ENCODE results near the gene AUTS2. TPM values are rescaled to one million over a fixed set of nuclear protein-coding genes. Genes with fewer than 3 reads are reported as not detected.

AUTS2 gene
- total RNA-seq, 1 donor from 2014 or later: 7.7 TPM

DNA sequence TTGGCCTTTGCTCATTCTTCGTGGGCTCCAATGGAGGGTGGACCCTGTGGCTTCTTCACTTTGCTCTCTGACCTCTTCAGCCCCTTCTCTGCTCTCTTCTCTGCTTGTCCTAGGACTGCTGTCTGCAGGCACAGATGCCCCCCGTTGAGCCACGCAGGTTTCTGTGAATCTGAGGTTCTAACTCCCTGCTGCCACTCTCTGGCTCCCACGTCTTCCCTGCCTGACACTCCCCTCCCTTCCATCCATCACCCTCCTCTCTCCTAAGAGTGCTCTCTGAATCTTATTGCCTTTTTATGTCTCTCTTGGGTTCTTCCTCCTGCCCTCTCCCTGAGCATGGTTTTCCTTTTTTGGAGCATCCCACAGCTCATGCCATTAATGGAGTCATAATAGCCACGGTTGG lies 1034.1 kb downstream of the AUTS2 start:
- intact Hi-C loops (cut with micrococcal nuclease): no loop called here

- intact Hi-C loops (cut with micrococcal nuclease): no loop called here
These were observed 1035.8 kb downstream of the AUTS2 start for GRCh38 chr7:70634071-70634470.

GRCh38 chr7:70634610-70635068 lies 1036.4 kb downstream of the AUTS2 start:
- intact Hi-C loops (cut with micrococcal nuclease): no loop called here

GRCh38 chr7:70635633-70636032 lies 1037.4 kb downstream of the AUTS2 start:
- intact Hi-C loops (cut with micrococcal nuclease): no loop called here

- intact Hi-C loops (cut with micrococcal nuclease): no loop called here
These were observed 1037.9 kb downstream of the AUTS2 start for GRCh38 chr7:70636169-70636568.

DNA sequence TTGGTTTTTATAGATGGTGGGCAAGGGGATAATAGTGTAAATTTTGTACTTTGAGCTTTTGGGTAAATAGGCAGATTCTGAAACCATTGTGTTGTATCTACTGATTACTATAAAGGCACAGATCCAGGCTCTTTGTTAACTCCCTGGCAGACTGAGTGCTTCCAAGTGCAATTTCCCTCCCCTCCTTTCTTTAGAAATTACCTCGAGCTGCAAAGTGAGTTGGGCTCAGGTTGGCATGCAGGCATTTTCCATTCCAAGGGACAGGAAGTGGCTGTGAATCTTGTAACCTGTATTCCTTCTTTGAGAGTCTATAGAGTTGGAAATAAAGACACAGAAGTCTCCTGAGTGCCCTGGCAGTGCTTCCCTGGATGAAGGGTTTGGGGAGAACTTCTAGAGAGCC lies 1039.5 kb downstream of the AUTS2 start:
- intact Hi-C loops (cut with micrococcal nuclease): no loop called here

DNA sequence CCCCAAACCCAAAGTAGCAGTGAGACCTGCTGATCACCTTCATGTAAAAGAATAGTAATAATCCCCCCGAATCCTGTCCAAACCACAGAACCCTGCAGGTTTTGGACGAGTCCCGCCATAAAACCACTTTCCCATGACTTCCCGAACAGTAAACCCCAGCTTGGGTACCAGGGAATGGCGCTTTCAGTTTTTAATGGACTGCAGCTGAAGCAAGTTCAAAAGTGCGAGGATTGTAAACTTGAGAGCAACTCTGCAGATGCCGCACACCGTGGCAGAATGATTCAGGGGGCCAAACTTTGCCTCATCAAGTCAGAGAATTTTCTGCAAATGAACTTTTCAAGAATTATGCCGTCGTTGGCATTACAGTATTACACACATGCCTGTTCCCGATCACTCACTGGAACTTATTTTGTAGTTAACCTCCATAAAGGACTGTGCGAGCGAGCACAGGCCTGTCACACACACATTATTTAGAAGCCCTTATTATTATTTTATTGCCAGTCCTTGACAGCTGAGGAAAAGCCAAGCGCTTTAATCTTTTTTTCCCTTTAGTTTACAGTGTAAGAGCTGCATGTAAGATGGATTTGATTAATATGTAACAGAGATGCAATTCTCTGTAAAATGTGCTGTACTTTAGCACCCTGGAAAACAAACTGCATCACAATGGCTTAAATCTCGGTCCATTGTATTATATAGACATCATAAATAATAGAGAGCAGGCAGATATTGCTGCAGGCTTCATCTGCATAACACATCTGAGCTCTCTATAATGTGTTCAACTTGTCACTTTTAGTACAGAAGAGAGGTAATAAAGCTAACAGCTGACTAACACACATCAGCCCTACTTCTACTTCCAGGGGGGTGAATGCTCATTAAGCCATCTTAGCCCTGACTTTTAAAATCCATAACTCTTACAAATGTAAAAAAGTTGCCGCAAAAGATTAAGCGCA lies 1040.2 kb downstream of the AUTS2 start:
- intact Hi-C loops (cut with micrococcal nuclease): no loop called here

- intact Hi-C loops (cut with micrococcal nuclease): no loop called here
These were observed 1042.1 kb downstream of the AUTS2 start for GRCh38 chr7:70640266-70640833.

GRCh38 chr7:70641882-70642281 lies 1043.6 kb downstream of the AUTS2 start:
- intact Hi-C loops (cut with micrococcal nuclease): no loop called here

DNA sequence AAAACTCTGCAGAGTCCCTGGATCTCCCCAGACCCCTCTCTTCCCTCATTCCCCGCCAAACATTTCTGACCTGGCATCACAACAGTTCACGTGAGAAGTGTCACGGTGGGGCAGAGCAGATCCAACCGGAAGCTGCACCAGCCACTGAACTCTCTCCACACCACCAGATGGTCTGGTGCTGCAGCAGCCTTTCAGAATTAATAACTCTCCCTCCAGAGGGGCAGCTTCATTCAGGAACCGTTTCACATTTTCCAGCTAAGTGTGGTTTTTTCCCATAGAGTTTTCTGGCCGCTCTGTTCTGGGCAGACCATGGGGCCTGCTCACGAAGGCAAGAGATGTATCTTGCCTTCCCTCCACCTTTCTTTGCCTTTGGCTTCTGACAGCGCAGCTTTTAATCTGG lies 1047.0 kb downstream of the AUTS2 start:
- intact Hi-C loops (cut with micrococcal nuclease): loop anchor here (5.0 kb wide), 2 partner anchors 132 to 328 kb away; no protein-coding TSS in a partner anchor

- intact Hi-C loops (cut with micrococcal nuclease): loop anchor here (5.0 kb wide), 2 partner anchors 131 to 329 kb away; no protein-coding TSS in a partner anchor
These were observed 1047.6 kb downstream of the AUTS2 start for GRCh38 chr7:70645876-70646351.

DNA sequence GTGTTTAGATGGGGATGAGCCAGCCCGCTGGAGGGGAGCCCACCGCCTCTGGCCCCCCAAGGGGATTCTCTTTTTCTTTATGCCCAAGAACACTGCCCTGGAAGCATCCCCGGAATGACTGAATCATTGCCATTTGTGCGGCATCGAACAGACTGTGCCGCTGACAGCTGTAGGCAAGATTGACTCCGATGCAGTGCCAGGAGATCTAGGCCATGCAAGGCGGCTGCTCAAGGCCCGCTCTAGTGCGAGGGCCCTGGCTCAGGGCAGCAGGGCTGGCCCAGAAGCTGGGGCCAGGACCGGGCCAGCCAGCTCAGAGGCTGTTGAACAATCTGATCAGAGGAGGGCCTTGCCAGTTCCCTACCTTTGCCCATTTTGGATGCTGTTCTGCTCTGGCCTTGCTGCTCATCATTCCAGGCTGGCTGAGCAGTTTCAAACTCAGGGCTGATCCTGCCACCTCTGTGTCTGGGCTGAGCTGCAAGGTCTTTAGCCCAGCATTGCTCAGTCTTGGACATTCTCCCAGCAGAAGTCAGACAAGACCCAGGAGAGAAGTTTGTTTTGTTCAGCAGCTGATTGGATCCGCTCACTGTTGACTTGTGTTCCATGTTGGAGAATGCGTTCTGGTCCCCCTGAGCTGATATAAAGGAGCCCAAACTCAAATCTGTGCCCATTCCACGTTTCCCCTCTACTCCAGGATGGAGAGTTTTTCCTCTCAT lies 1048.4 kb downstream of the AUTS2 start:
- intact Hi-C loops (cut with micrococcal nuclease): loop anchor here (5.0 kb wide), 2 partner anchors 131 to 329 kb away; no protein-coding TSS in a partner anchor

- intact Hi-C loops (cut with micrococcal nuclease): loop anchor here (1.0 to 5.0 kb wide), 5 partner anchors 12 to 331 kb away; no protein-coding TSS in a partner anchor
These were observed 1049.7 kb downstream of the AUTS2 start for GRCh38 chr7:70647801-70648498.

GRCh38 chr7:70648499-70648861 lies 1050.2 kb downstream of the AUTS2 start:
- intact Hi-C loops (cut with micrococcal nuclease): loop anchor here (1.0 to 5.0 kb wide), 5 partner anchors 12 to 331 kb away; no protein-coding TSS in a partner anchor

DNA sequence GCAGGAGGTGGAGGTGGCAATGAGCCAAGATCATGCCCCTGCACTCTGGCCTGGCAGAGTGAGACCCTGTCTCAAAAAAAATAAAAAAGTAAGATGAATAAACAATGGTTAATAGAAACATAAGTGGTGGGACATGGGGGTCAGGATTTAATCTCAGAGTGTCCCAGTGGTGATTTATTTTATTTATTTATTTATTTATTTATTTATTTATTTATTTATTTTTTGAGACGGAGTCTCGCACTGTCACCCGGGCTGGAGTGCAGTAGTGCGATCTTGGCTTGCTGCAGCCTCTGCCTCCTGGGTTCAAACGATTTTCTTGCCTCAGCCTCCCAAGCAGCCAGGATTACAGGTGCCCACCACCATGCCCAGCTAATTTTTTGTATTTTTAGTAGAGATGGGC lies 1051.0 kb downstream of the AUTS2 start:
- intact Hi-C loops (cut with micrococcal nuclease): loop anchor here (5.0 kb wide), 2 partner anchors 128 to 332 kb away; no protein-coding TSS in a partner anchor

DNA sequence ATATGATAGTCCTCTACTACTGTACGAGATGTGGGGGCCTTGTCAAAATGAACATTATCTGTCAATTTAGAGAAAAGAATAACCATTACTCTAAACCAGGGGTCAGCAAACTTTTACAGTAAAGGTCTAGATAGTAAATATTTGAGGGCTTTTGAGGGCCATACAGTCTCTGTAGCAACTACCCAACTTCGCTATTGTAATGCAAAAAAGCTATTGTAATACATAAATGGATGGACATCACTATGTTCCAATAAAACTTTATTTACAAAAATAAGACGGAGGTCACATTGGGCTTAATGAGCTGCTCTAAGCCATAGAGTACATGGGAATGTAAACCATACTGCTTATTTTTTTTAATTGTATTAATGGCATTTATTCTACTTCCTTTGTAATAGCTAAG lies 1055.9 kb downstream of the AUTS2 start:
- intact Hi-C loops (cut with micrococcal nuclease): no loop called here

DNA sequence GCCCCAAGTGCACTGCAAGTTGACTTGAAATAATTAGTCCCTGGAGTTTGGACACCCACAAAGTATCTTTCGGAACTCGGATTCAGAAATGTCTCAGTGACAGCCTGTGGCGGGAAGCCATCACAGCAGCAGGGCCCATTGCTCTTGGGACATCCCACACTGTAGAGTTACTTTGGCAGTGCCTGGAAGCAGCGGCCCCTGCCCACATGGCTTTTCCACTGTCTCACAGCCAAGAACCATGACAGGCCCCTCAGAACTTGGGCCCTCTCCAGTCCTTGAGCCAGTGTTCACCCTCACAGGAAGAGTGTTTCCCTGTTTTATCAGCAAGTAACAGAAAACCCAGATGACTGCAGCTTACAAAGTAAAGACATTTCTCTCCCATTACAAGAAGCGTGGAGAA lies 1056.7 kb downstream of the AUTS2 start:
- intact Hi-C loops (cut with micrococcal nuclease): no loop called here

GRCh38 chr7:70655694-70656093 lies 1057.4 kb downstream of the AUTS2 start:
- intact Hi-C loops (cut with micrococcal nuclease): no loop called here

DNA sequence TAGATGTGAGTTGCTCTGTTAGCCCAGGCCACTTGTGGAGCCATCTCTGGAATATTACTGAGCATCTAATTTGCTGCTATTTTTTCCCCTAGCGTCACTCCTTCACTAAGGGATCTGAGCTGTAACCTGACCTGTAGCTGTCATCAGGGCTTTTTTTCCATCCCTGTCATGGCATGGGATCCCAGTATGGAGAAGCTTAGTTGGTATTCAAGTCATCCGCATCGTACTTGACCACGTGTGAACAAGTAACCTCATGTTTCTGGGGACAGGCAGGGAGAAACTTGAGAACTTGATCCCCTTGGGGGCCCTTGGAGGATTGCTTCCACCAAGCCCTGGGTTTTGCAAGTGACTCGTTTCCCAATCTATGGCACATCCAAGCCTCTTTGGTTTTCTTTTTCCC lies 1059.3 kb downstream of the AUTS2 start:
- intact Hi-C loops (cut with micrococcal nuclease): no loop called here

DNA sequence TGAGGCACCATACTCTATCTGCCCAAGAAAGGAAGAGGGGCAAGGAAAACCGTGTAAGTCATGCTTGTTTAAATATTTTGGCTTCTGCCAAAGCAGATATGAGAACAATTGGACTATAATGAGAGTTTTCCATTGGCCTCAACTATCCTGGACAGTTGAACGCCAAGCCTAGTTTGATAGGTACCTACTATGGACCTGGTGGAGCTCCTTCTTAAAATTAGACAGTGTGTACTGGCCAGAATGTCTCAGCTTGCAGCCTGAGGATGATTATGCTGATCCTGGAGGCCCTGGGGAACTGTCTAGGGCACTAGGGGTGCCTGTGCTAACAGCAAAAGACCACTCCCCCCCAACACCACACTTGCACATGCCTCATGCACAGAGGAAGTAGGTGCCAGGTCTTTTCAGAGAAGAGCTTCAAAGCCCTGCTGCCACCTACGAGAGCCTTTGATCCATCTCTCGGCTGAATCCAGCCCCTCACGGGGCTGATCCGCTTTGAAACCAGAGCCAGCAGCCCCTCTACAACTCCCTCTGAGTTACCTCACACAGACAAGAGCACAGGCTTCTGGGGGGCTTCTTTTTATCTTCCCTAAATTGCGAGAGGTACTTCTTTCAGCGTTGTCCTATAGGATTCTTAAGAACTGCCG lies 1059.8 kb downstream of the AUTS2 start:
- intact Hi-C loops (cut with micrococcal nuclease): no loop called here
